ENCODE measurements around the gene GPHN. TPM values are rescaled to one million over a fixed set of nuclear protein-coding genes. Genes with fewer than 3 reads are reported as not detected.

The GPHN gene
- polyA plus RNA-seq, 1 donor (not counting 4 experiments of a cell fraction or from before 2014, with no cell fraction given), result 17.6 TPM

DNA sequence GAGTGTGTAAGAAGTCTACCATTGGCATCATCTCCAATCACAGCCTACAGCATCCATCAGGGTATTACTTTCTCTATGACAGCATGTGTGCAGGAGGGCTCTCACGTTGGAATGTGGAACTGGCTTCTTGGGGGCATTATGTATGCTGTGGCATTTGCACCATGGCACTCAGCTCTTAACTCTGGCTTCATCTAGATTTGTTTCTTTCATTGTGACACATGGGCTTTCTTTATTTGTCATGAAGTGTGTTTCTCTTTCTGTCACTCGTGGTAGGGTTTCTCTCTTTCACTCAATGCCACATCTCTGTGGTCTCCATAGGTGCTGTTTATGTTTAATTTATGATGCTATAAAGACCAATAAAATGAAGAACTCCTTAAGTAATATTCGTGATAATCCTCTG lies 490.1 kb downstream of the GPHN start:
- Histone ChIP-seq H3K79me2 (ENCODE audit: control insufficient read depth, insufficient read depth, low read length) (no peaks in the 10 kb centered on the region), H3K27me3 (ENCODE audit: control insufficient read depth, extremely low read depth, insufficient read depth, low read length) (no peaks in the 10 kb centered on the region), H3K9me1 (ENCODE audit: control insufficient read depth, extremely low read depth, insufficient read depth, low read length) (no peaks in the 10 kb centered on the region), H3K27ac (ENCODE audit: control insufficient read depth, insufficient read depth, low read length) (no peak overlapping the region), H3K4me1 (ENCODE audit: control insufficient read depth, extremely low read depth, insufficient read depth, low read length) (no peaks in the 10 kb centered on the region), H3K9ac (ENCODE audit: control insufficient read depth, extremely low read depth, insufficient read depth, low read length) (no peak overlapping the region), H3K9me3 (ENCODE audit: control insufficient read depth, low read depth, low read length) (no peaks in the 10 kb centered on the region), H4K20me1 (ENCODE audit: control insufficient read depth, extremely low read depth, insufficient read depth, low read length) (no peaks in the 10 kb centered on the region), H3K36me3 (ENCODE audit: control insufficient read depth in 2 of 2, extremely low read depth in 1 of 2, insufficient read depth in 2 of 2, low read length in 2 of 2) (no peaks in the 10 kb centered on the region), H2AFZ (ENCODE audit: control insufficient read depth, low read length) (no peak overlapping the region), H3K4me3 (ENCODE audit: control insufficient read depth in 2 of 3, extremely low read depth in 1 of 3, insufficient read depth in 2 of 3, low read depth in 1 of 3, low read length in 3 of 3) (no peak overlapping the region), H3K4me2 (ENCODE audit: control insufficient read depth, extremely low read depth, insufficient read depth, low read depth, low read length) (no peak overlapping the region)
- TF ChIP-seq, protein P1, sequence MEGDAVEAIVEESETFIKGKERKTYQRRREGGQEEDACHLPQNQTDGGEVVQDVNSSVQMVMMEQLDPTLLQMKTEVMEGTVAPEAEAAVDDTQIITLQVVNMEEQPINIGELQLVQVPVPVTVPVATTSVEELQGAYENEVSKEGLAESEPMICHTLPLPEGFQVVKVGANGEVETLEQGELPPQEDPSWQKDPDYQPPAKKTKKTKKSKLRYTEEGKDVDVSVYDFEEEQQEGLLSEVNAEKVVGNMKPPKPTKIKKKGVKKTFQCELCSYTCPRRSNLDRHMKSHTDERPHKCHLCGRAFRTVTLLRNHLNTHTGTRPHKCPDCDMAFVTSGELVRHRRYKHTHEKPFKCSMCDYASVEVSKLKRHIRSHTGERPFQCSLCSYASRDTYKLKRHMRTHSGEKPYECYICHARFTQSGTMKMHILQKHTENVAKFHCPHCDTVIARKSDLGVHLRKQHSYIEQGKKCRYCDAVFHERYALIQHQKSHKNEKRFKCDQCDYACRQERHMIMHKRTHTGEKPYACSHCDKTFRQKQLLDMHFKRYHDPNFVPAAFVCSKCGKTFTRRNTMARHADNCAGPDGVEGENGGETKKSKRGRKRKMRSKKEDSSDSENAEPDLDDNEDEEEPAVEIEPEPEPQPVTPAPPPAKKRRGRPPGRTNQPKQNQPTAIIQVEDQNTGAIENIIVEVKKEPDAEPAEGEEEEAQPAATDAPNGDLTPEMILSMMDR (optimal IDR thresholded peaks at IDR 0.05 in 1 of 3, IDR thresholded peaks at IDR 0.05 in 1 of 3, conservative IDR thresholded peaks at IDR 0.05 in 1 of 3; ENCODE audit: extremely low read depth in 1 of 3, insufficient read depth in 2 of 3, low read length in 3 of 3), result no peak
- no peak for TF ChIP-seq EZH2 (IDR thresholded peaks at IDR 0.05; ENCODE audit: low read length)
- dilution Hi-C loops (cut with MboI; ENCODE audit: extremely low pct_ligation_motif_present, low sequenced_read_pairs), result no loop called here
- DNase-seq (ENCODE audit: low read depth, low spot score), result no peak
- FAIRE-seq, result no peak

DNA sequence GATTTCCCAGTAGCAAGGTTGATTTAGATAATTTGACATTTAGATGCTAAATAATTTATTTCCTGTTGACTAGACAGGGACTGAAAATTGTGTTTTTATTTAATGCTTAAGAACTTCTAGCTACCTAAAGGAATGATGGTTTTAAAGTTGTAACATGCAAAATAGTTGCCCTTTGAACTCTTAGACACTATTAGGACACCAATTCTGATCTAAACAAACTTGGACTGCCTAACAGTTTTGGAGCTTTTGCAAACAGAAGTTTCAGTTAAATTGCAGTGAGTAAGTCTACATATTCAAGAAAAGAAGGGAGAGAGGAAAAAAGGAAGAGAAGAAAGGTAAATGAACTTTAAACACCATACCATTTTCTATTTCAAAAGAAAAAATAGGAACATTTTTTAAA lies 492.0 kb downstream of the GPHN start:
- no peak overlapping the region for H3K27ac ChIP-seq (ENCODE audit: control insufficient read depth, insufficient read depth, low read length)
- no peak overlapping the region for H3K9ac ChIP-seq (ENCODE audit: control insufficient read depth, extremely low read depth, insufficient read depth, low read length)
- no peak for DNase-seq (ENCODE audit: low read depth, low spot score)
- no peak overlapping the region for H3K4me2 ChIP-seq (ENCODE audit: control insufficient read depth, extremely low read depth, insufficient read depth, low read depth, low read length)
- H4K20me1 ChIP-seq (ENCODE audit: control insufficient read depth, extremely low read depth, insufficient read depth, low read length), result no peaks in the 10 kb centered on the region
- H3K9me3 ChIP-seq (ENCODE audit: control insufficient read depth, low read depth, low read length), result no peaks in the 10 kb centered on the region
- no peaks in the 10 kb centered on the region for H3K4me1 ChIP-seq (ENCODE audit: control insufficient read depth, extremely low read depth, insufficient read depth, low read length)
- H3K79me2 ChIP-seq (ENCODE audit: control insufficient read depth, insufficient read depth, low read length), result no peaks in the 10 kb centered on the region
- FAIRE-seq, result no peak
- H2AFZ ChIP-seq (ENCODE audit: control insufficient read depth, low read length), result no peak overlapping the region
- no peaks in the 10 kb centered on the region for H3K36me3 ChIP-seq (ENCODE audit: control insufficient read depth in 2 of 2, extremely low read depth in 1 of 2, insufficient read depth in 2 of 2, low read length in 2 of 2)
- H3K27me3 ChIP-seq (ENCODE audit: control insufficient read depth, extremely low read depth, insufficient read depth, low read length), result no peaks in the 10 kb centered on the region
- H3K9me1 ChIP-seq (ENCODE audit: control insufficient read depth, extremely low read depth, insufficient read depth, low read length), result no peaks in the 10 kb centered on the region
- no peak overlapping the region for H3K4me3 ChIP-seq (ENCODE audit: control insufficient read depth in 2 of 3, extremely low read depth in 1 of 3, insufficient read depth in 2 of 3, low read depth in 1 of 3, low read length in 3 of 3)
- TF ChIP-seq, protein P1 (optimal IDR thresholded peaks at IDR 0.05 in 1 of 3, IDR thresholded peaks at IDR 0.05 in 1 of 3, conservative IDR thresholded peaks at IDR 0.05 in 1 of 3; ENCODE audit: extremely low read depth in 1 of 3, insufficient read depth in 2 of 3, low read length in 3 of 3), result no peak
- no peak for TF ChIP-seq EZH2 (IDR thresholded peaks at IDR 0.05; ENCODE audit: low read length)
- dilution Hi-C loops (cut with MboI; ENCODE audit: extremely low pct_ligation_motif_present, low sequenced_read_pairs), result no loop called here
